ENCODE data around the gene IQSEC1.

Gene IQSEC1

DNA sequence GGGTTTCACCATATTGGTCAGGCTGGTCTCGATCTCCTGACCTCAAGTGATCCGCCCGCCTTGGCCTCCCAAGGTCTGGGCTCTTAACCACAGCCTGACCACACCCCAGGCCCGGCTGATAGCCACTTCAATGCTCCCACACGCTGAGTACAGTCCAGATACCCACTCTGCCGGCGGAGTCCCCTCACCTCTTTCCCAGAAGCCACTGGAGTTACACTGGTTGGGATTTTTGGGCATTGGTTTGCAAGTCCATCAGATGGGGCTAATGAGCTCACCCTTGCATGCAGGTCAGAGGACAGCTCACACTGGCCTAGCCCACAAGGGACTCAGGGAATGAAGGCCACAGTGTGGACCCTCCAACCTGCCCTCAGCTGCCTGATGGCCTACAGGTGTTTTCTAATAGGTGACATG lies 60.1 kb downstream of the IQSEC1 start:
- no peak for DNase-seq

DNA sequence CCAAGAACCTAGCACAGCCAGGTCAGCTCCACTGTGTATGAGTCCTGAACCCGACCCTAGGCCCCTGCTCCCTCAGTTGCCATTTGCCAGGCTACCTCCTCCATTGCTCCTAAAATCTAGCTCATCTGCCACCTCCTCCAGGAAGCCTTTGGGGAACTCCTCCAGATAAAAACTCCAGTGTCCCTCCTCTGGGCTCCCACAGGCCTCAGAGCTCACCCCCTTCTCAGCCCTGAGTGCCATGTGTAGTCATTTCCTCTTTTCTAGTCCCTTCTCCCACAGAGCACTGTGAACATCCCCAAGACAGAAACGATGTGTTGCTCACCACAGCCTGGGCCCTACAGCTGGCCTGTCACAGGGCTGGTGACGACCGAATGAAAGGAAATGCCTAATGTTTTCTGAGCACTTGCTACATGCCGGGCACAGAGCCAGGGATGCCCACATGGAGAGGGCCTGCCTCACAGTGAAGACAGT lies 61.0 kb downstream of the IQSEC1 start:
- no peak for DNase-seq

DNA sequence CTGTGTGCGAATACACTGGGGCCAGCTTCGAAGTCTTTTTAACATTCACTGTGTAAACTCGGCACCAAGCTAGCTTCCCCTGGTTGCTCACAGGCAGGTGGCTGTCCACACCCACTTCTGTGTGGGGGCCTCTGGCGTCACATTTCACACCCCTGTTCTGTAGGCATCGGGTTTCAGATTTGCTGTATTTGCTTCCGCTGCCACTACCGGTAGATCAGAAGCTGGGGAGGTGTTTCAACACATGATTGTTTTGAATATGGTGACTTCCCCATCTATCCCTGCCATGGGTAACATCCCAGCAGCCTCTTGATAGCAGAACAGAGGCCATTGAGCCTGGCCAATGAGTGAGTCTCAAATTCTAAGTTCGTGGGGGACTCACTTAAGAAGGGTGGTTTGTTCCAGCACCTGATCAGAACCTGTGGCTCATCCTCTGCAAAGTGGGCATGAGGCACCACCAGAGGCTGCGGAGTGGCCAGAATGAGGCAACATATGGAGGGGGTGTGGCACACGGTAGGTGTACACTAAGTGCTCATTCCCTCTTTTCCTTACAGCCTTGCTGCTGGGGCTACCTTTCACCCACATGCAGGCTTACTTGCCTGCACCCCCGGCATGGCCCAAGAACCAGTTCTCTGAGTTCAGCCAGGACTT lies 61.5 kb downstream of the IQSEC1 start:
- DNase-seq = no peak

DNA sequence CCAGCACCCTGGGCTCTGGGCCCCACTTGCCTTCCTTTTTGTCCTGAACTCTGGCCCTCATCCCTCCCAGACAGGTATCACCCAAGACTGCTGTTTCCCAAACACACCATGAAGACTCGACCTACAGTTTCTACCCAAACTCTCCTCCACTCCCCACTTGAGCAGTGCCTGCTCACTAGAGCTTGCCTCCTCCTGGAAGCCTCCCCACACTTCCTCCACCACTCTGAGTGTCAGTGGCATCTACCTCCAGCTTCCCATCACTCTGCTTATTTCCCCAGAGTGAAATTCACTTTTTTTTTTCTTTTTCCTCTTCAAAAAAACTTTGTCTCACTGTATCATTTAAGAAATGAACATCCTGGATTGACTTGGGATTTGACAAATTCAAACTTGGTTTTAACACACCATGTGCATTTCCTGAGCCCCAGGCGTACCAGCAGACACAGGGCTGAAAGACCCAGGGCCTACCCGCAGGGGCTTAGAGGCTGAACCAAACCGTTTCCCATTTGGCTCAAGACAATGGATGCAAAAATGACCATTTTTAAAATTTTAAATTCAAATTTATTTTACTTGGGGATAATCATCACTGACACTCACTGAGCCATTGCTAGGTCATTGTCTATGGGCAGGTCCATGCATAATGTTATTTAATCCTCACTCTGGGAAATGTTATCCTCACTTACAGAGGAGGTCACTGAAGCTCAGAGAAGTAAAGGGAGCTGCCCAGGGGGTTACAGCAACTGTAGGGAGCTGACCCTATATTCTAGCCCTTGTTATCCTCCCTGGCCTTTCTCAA lies 62.3 kb downstream of the IQSEC1 start:
- DNase-seq = no peak

DNA sequence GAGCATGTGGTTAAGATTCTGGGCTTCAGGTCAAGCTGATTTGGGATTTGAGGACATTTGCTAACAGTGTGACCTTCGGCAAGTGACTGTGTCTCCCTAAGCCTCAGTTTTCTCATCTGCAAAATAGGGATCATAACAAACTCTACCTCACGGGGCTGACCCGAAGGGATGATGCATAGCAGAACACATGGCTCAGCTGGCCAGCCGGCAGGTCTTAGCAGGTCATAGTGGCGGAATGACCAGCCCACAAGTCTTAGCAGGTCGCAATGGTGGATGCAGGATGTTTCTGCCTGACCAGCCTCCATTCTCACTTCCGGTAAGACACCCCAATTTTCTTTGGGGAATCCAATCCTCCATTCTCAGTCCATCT lies 63.3 kb downstream of the IQSEC1 start:
- DNase-seq = no peak

DNA sequence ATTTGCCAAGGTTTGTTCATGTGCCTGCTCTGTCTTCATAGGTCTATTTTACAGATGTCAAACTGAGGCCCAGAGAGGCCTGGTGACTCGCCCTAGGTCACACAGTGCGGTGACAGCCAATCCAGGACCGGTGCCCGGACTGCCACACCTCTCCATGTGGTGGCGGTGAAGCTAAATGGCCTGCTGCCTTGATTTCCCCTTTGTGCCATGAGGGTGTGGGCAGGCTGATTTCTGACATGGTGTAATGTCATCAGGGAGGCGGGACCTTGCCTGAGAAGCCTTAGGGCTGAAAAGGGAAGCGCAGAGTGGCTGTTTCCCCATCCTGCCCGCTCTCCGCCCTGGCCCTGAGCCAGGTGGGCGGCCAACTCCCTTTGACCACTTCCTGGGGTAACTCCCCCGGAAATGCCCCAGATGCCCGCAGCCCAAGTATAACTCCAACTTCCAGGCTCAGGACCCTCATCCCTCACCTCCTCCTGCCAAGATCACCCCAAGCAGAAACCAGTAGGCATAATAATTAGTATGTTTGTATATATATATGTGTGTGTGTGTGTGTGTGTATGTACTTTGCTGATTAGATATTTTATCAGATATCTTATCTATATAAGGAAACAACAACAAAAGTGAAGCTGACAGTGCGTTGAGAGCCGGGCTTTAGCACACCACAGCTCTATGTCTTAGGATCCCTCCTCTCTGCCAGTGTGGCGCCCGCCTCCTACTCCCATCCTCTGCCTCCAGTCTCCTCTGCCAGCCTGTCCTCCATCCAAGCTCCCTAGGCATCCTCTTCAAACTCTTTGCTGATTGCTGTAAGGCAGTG lies 63.9 kb downstream of the IQSEC1 start:
- DNase-seq = no peak

DNA sequence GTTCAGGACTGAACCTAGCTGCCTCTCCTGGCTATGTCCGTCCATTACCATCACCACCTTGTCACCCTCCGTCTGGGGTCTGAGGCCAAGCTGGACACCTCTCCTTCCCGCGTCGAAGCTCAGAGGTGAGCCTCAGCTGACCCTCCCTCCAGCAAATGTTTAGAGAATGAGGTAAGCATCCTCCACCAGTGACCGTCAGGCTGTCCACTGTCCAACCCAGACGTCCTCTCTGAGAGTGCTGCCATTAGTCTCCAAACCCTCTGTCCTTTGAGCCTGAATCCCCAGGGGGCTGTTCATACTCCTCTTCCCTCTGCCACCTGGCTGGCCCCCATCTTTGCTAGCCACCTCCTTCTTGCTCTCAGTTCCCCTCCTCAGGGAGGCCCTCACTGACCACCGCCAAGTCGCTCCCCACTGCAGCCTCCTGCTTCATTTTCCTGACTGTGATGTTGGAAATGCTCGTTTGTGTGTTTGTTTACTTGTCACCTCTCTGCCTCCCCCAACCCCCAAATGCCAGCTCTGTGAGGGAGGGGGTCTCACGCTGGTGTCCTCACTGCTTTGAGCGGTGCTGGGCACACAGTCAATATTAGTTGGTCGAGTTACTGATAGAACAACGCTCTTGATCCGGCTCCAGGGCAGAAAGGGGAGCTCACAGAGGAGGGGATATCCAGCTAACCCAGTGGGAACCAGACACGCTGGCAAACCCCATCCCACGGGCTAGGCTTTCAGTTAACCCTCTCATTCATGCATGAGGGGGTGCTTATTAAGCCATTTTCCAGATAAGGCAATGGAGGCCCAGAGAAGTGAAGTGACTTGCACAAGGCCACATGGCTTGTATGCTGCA lies 64.9 kb downstream of the IQSEC1 start:
- no peak for DNase-seq

DNA sequence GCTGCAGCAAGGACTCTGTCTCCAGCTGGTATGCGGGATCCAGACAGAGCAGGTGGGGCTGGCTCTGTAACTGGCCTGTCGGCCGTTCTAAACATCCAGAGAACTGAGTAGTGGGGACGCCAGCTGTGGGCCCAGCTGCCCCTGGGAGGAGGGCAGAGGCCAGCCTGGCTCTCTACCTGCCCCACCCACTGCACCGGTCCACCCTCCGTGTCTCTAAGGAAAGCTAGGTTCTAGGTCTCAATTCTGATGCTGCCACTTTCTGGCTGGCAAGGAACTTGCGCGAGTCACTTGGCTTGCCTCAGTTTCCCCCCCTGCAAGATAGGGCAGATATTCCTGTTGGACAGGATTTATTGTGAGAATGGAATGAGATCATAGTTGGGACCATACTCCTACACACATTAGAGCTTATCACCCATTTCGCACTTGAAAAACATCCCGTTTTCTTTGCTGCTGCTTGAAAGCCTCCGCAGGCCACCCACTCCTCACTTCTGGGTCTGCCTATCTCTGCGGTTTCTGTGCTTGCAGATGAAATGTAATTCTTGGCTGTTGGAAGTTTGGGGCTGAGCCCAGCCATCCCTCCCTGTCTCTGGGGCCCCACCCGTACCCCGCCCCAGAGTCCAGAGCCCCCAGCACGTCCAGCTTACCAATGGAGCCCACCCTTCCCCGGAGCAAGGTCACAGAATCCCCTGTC lies 65.8 kb downstream of the IQSEC1 start:
- no peak for DNase-seq

DNA sequence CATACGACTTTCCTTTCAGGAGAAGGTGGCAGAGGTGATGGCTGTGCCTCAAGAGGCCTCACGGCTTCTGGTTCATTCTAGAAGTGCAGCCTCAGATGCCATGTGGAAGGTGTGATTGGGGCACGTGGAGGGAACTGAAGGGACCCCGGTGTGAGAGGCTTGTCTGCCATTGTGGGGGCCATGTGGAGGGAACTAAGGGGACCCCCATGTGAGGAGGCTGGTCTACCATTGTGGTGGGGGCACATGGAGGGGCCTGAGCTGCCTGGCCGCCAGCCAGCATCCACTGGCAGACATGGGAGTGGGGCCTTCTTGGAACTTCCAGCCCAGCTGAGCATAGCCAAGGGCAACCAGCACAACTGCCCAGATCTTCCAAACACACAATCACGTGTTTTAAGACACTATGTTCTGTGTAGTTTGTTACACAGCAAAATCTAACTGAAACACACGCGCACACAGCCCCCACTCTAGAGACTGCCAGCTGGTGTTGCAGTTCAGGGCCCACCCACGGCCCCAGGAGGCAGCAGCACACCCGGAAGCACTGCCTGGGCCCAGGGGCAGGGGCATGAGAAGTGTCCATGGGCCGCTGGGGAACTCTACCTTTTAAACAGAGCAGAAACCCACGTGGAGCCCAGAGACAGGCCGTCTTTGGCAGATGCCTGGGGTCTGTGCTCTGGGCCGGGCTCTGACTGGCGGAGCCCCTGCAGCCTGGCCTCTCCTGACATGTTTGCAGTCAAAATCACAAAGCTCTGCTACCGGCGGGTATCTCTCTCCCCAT lies 66.8 kb downstream of the IQSEC1 start:
- no peak for DNase-seq

DNA sequence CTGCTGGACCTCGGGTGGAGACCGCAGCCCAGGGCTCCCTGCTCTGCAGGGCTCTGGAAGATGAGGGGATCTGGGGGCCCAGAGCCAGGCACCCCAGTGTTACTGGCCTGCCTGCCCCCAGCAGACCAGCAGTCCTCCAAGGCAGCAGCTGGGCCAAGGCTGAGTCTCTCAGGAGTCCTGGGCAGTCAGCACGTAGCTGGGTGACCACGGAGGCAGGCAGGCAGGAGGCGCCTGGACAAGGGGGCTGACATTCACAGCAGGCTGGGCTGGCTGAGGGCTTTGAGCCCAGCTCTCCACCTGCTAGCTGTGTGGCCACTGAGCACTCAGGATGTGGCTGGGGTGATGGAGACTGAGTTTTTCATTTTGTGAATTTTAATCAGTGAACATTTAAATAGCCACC lies 67.9 kb downstream of the IQSEC1 start:
- DNase-seq = no peak

DNA sequence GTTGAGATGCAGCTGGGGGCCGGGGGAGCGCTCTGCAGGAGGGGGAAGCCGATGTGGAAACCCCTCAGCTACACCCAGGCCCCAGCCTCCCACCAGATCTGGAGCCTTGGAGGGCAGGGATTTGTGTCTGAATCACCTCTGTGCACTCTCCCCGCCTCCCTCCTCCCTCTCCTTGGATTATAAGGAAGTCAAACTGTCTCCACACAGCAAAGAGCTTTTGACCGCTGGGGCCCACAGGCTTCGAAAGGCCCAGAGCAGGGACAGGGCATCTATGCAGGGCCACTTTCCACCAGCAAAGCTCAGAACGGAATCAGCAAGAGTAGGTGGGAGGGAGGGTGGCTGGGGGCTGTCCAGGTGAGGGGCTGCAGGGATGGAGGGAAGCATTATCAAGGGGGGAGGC lies 68.9 kb downstream of the IQSEC1 start:
- DNase-seq = no peak

DNA sequence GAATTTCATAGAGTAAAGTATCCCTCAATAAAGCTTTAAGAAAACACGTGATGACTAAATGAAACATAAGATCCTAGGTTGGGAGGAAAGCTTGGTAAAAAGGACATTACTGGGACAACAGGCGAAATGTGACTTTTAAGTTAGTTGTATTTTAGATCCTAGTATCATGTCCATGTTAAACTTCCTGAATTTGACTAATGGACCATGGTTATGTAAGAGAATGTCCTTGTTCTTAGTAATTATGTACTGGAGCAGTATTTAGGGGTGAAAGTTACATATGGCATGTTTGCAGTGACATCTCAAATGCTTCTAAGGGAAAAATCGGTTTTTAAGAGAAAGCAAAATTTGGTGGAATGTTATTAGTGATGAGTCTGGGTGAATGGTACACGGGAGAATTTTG lies 69.6 kb downstream of the IQSEC1 start:
- no peak for DNase-seq

DNA sequence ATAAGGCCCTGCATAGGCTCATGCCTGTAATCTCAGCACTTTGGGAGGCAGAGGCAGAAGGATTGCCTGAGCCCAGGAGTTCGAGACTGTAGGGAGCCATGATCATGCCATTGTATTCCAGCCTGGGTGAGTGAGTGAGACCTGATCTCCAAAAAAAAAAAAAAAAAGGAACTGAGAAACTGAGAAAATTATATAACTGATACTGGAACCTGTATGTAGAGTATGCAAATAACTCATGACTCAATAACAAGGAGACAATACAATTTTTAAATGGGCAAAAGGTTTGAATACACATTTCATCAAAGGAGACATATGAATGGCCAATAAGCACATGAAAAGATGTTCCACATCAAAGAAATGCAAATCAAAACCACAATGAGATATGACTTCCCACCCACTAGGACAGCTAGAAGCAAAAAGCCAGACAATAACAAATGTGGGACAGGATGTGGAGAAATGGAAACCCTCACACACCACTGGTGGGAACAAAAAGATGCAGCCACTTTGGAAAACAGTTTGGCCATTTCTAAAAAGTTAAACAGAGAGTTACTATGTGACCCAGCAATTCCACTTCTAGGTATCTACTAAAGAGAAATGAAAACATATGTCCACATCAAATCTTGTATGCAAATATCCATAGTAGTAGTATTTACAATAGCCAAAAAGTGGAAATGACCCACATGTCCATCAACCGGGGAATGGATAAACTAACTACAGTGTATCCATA lies 70.7 kb downstream of the IQSEC1 start:
- no peak for DNase-seq

DNA sequence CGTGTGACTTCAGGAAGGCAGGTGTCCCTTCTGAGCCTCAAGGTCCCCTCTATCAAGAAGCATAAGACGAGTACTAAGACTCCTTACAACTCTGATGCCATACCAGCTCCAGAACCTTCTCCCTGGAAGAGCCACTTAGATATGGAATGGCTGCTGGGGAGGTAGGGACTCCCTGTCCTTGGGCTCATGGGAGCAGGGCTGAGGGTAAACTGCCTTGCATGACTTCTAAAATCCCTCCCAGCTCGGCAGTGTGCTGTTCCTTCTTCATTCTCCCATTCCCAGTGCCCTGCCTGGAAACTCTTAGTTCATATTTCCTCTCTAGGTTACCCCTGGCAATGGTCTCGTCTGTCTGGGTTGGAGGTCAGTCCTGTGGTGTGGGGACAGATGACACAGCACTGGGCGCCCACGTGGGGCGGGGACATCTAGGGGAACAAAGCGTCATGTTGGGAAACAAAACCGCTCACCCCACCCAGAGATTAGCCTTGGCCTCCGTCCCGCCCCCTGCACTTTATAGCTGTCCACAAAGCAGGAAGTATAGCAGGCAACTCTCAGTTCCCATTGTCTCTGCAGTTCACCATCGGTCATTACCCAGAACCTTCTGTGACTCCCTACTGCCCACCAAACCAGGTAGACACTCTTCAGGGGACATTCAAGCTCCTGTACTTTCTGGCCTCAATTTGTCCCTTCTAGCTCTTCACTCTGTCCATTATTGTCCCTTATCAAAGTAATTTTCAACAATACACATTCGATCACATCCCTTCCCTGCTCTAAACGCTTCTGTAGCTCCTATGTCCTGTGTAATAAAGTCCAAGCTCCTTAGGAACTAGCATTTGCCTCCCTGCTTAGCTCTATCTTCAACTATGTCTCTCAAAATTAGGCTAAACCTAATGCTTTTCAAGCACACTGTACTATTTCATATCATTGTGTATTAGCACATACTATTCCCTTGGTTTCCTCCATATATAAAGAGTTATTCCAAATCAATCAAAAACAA lies 73.8 kb downstream of the IQSEC1 start:
- no peak for DNase-seq

DNA sequence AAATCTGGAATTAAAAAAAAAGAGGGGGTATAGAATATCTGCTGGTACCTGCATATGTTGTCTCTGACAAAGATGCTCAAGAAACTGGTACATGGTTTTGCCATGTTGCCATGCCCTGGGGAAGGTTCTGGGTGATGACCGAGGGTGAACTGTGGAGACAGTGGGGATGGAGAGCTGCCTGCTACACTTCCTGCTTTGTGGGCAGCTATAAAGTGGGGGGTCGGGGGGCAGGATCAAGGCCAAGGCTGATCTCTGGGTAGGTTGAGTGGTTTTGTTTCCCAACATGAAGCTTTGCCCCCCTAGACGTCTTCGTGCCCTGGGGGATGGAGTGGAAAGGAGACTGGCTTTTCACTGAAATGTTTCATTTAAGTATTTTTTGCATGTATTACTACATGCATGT lies 74.6 kb downstream of the IQSEC1 start:
- no peak for DNase-seq

DNA sequence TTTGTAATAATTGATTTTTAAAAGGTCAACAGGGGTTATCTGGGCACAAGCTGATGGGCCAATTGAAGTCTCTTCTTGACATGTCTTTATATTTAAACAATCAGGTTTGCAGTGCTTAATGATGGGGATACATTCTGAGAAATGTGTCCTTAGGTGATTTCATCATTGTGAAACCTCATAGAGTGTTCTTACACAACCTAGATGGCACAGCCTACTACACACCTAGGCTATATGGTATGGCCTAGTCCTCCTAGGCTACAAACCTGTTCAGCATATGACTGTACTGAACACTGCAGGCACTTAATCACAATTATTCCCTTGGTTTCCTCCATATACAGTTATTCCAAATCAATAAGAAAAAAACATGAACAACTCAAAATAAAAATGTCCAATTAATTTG lies 75.8 kb downstream of the IQSEC1 start:
- no peak for DNase-seq

DNA sequence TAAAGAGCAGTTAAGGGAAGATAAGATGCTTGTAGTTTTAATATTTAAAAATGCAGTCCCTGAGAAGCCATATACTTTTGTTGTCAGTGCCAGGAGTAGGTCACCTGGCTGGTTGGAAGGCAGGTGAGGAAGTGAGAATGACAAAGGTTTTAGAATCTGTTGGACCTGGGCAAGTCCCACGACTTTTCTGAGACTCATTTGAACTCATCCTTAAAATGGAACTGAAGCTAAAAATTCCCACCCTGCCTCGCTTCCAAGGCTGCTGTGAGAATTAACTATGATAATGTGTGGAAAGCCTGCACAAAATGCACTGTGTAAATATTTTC lies 77.1 kb downstream of the IQSEC1 start:
- DNase-seq = no peak

DNA sequence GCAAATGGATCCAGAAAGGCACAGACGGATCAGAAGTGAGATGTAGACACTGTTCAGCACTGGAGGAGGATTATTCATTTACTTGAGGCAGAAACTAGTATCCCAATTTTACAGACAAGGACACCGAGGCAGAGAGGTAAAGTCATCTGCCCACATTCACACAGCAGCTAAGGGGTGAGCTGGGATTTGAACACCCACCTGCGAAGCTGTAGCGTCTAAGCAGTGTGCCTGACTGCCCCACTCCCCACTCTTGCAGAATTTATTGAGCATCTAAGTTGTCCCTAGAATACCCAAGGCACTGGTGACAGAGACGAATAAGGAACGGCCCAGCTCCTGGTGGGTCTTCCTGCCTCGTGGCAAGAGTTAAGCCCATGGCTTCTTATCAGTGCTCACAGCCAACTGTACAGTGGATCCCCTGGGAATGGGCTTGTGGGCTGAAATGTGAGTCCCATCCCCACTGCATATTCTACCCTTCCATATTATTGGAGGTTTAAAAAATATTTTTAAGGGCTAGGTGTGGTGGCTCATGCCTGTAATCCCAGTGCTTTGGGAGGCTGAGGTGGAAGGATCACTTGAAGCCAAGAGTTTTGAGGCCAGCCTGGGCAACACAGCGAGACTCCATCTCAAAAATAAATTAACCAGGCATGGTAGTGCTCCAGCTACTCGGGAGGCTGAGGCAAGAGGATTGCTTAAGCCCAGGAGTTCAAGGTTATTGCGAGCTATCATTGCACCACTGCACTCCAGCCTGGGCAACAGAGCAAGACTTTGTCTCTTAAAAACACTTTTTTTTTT lies 77.6 kb downstream of the IQSEC1 start:
- no peak for DNase-seq
